HepG2 (cell line): Measurements from ENCODE around the gene IRAK3. TPM values are rescaled to one million over a fixed set of nuclear protein-coding genes. Genes with fewer than 3 reads are reported as not detected.

Experiments
- ARID2 ChIP-seq: sonication (generic); formaldehyde crosslinking; IDR thresholded peaks from 2 replicates; pipeline ENCODE4 v1.8.1; 2022; ENCODE audit warnings: mild to moderate bottlenecking, missing genetic modification reagents, borderline replicate concordance
- ARNTL ChIP-seq: sonication (generic); formaldehyde crosslinking; IDR thresholded peaks from 2 replicates; pipeline ENCODE4 v1.4.0; 2020; ENCODE audit warnings: mild to moderate bottlenecking, missing genetic modification reagents
- CAMTA2 ChIP-seq: sonication (generic); formaldehyde crosslinking; IDR thresholded peaks from 2 replicates; pipeline ENCODE4 v1.4.0; 2020; ENCODE audit warnings: mild to moderate bottlenecking, missing genetic modification reagents, borderline replicate concordance
- DRAP1 ChIP-seq: IDR thresholded peaks from 2 replicates; pipeline ENCODE4 v1.6.1; 2016; ENCODE audit warnings: missing genetic modification reagents, missing compliant biosample characterization
- FOXK1 ChIP-seq: sonication (generic); formaldehyde crosslinking; IDR thresholded peaks from 2 replicates; pipeline ENCODE4 v1.4.0; 2020; ENCODE audit warnings: low read depth, missing genetic modification reagents, borderline replicate concordance
- GABPB1 ChIP-seq: IDR thresholded peaks from 2 replicates; pipeline ENCODE4 v1.6.1; 2016; ENCODE audit warnings: mild to moderate bottlenecking, missing genetic modification reagents, moderate library complexity, missing compliant biosample characterization
- HNRNPL ChIP-seq: fragments of 200-400 bp; formaldehyde crosslinking; IDR thresholded peaks from 2 replicates; pipeline ENCODE4 v1.6.1; 2017; ENCODE audit warnings: mild to moderate bottlenecking, low read depth, low read length
- HNRNPUL1 ChIP-seq: fragments of 200-400 bp; formaldehyde crosslinking; IDR thresholded peaks from 2 replicates; pipeline ENCODE4 v1.6.1; 2017; ENCODE audit warnings: low read depth, mild to moderate bottlenecking, low read length, moderate library complexity
- HOXA9 ChIP-seq: sonication (generic); formaldehyde crosslinking; IDR thresholded peaks from 2 replicates; pipeline ENCODE4 v1.8.1; 2022; ENCODE audit warnings: missing genetic modification reagents, mild to moderate bottlenecking, moderate library complexity, borderline replicate concordance
- IRX3 ChIP-seq: sonication (generic); formaldehyde crosslinking; IDR thresholded peaks from 2 replicates; pipeline ENCODE4 v1.8.1; 2023; ENCODE audit warnings: mild to moderate bottlenecking, low read depth, missing genetic modification reagents, borderline replicate concordance
- MEF2D ChIP-seq: sonication (generic); formaldehyde crosslinking; IDR thresholded peaks from 2 replicates; pipeline ENCODE4 v1.5.1; 2020; ENCODE audit warnings: mild to moderate bottlenecking, missing genetic modification reagents
- NCOA2 ChIP-seq: sonication (generic); formaldehyde crosslinking; IDR thresholded peaks from 2 replicates; pipeline ENCODE4 v1.8.0; 2022; ENCODE audit warnings: inconsistent platforms
- PHF21A ChIP-seq: sonication (generic); formaldehyde crosslinking; IDR thresholded peaks from 2 replicates; pipeline ENCODE4 v1.5.0; 2020; ENCODE audit warnings: mild to moderate bottlenecking, missing genetic modification reagents
- PHF5A ChIP-seq: IDR thresholded peaks from one replicate; pipeline ENCODE4 v1.6.1; 2018; ENCODE audit warnings: low read depth, missing genetic modification reagents; ENCODE audit not compliant: unreplicated experiment
- PRDM4 ChIP-seq: sonication (generic); formaldehyde crosslinking; IDR thresholded peaks from 2 replicates; pipeline ENCODE4 v1.9.0; 2021; ENCODE audit warnings: missing genetic modification reagents, borderline replicate concordance
- RFXAP ChIP-seq: sonication (generic); formaldehyde crosslinking; IDR thresholded peaks from 2 replicates; pipeline ENCODE4 v1.4.0; 2020; ENCODE audit warnings: missing genetic modification reagents, borderline replicate concordance
- SNAPC2 ChIP-seq: sonication (generic); formaldehyde crosslinking; IDR thresholded peaks from 2 replicates; pipeline ENCODE4 v1.8.1; 2022; ENCODE audit warnings: mild to moderate bottlenecking, missing genetic modification reagents
- SRF ChIP-seq: IDR thresholded peaks from 2 replicates; pipeline ENCODE4 v1.6.1; 2011; ENCODE audit warnings: mild to moderate bottlenecking, low read depth, low read length, moderate library complexity
- ZNF253 ChIP-seq: sonication (generic); formaldehyde crosslinking; IDR thresholded peaks from 2 replicates; pipeline ENCODE4 v1.8.0; 2022; ENCODE audit warnings: mild to moderate bottlenecking, missing genetic modification reagents, borderline replicate concordance
- ZNF275 ChIP-seq: sonication (generic); formaldehyde crosslinking; IDR thresholded peaks from 2 replicates; pipeline ENCODE4 v1.8.0; 2022; ENCODE audit warnings: missing genetic modification reagents, mild to moderate bottlenecking, inconsistent platforms, borderline replicate concordance
- ZNF556 ChIP-seq: sonication (generic); formaldehyde crosslinking; IDR thresholded peaks from 2 replicates; pipeline ENCODE4 v1.4.0; 2020; ENCODE audit warnings: mild to moderate bottlenecking, missing genetic modification reagents, borderline replicate concordance
- ZNF567 ChIP-seq: sonication (generic); formaldehyde crosslinking; IDR thresholded peaks from 2 replicates; pipeline ENCODE4 v1.8.1; 2023; ENCODE audit warnings: mild to moderate bottlenecking, missing genetic modification reagents, borderline replicate concordance
- ZNF639 ChIP-seq: conservative IDR thresholded peaks from 2 replicates; pipeline ENCODE4 v1.6.1; 2018; ENCODE audit warnings: missing genetic modification reagents
- polyA plus RNA-seq, 8 experiments: library from polyadenylated mRNA; depleted of rRNA in 3 of 8; stranded (reverse) in 7 of 8; unstranded in 1 of 8; fragments of >200 nt; fragmentation: Illumina TruSeq in 4 of 8; extraction: Trizol in 4 of 8; gene quantifications; 2 replicates each; pipeline versions ENCODE4 v1.2.1 to v1.2.3, GENCODE V29; 2011 to 2016; ENCODE audit warnings: low read depth in 4 of 8, missing spikeins in 1 of 8, mixed read lengths in 1 of 8; ENCODE audit not compliant: insufficient read depth in 1 of 8
- total RNA-seq, 5 experiments: library from RNA; depleted of rRNA; stranded (reverse); fragments of >200 nt; fragmentation: Illumina TruSeq; extraction: Trizol; gene quantifications; 2 replicates each; pipeline ENCODE4 v1.2.3, GENCODE V29; 2016; ENCODE audit warnings: low read depth in 1 of 5

The IRAK3 gene
- total and polyA plus RNA-seq, 2 of the 13 experiments (the other 11 are each of a cell fraction or from before 2014, with no cell fraction given) = 0.01 TPM; not detected in 1

GRCh38 chr12:66169221-66170170 lies 19.5 kb upstream of the IRAK3 start, which contains the start of gene TMBIM4 (continued):
- no peak for TF ChIP-seq IRX3 (CRISPR knock-in tag)
- peak; percentile 67 for TF ChIP-seq PHF21A (CRISPR knock-in tag)
- TF ChIP-seq HOXA9 (CRISPR knock-in tag) = no peak
- peak; percentile 66; the same call in 1 of the 2 replicates for TF ChIP-seq ARNTL
- 0 out of 2 replicates have a peak, but pooled peaks have one; percentile 59 for TF ChIP-seq HNRNPL
- no peak for TF ChIP-seq HNRNPUL1
- TF ChIP-seq GABPB1 (CRISPR knock-in tag) = peak; percentile 95
- no peak for TF ChIP-seq PHF5A (CRISPR knock-in tag)
- peak; percentile 46; the same call in 1 of the 2 replicates for TF ChIP-seq ZNF567 (CRISPR knock-in tag)
- TF ChIP-seq SNAPC2 (CRISPR knock-in tag) = peak; percentile 80; the same call in 1 of the 2 replicates
- no peak for TF ChIP-seq PRDM4 (CRISPR knock-in tag)
- peak; percentile 60 for TF ChIP-seq RFXAP
- TF ChIP-seq ZNF556 = peak; percentile 93
- TF ChIP-seq DRAP1 (CRISPR knock-in tag) = peak; percentile 41; the same call in 1 of the 2 replicates
- 0 out of 2 replicates have a peak, but pooled peaks have one; percentile 48 for TF ChIP-seq NCOA2 (CRISPR knock-in tag)
- TF ChIP-seq ZNF275 (CRISPR knock-in tag) = peak; percentile 68; the same call in 1 of the 2 replicates
- peak; percentile 93 for TF ChIP-seq ZNF639 (CRISPR knock-in tag)
- peak; percentile 22; the same call in 1 of the 2 replicates for TF ChIP-seq MEF2D (CRISPR knock-in tag)
- no peak for TF ChIP-seq ARID2 (CRISPR knock-in tag)
- TF ChIP-seq CAMTA2 (CRISPR knock-in tag) = 0 out of 2 replicates have a peak, but pooled peaks have one; percentile 30
- TF ChIP-seq ZNF253 = peak; percentile 93
- TF ChIP-seq SRF = peak; percentile 91; the same call in 1 of the 2 replicates
- TF ChIP-seq FOXK1 (CRISPR knock-in tag) = no peak
